ENCODE data around the gene GRIA3. TPM values are rescaled to one million over a fixed set of nuclear protein-coding genes. Genes with fewer than 3 reads are reported as not detected.
A peak's percentile ranks its signal among the peaks of the same experiment; 100 is the strongest.

Gene GRIA3
- polyA plus RNA-seq, 10 donors: 2.5 to 8.0 (median 3.2) TPM

GRCh38 chrX:123190096-123190495, 6.0 kb downstream of the GRIA3 start:
- no peak for DNase-seq

GRCh38 chrX:123193101-123193500, 9.0 kb downstream of the GRIA3 start:
- no peak for DNase-seq

- DNase-seq: no peak
Measured at GRCh38 chrX:123199338-123199737, 15.3 kb downstream of the GRIA3 start.

GRCh38 chrX:123201720-123202119, 17.6 kb downstream of the GRIA3 start:
- no peak for DNase-seq

- no peak for DNase-seq
Measured at GRCh38 chrX:123202523-123202922, 18.4 kb downstream of the GRIA3 start.

GRCh38 chrX:123203772-123204171, 19.7 kb downstream of the GRIA3 start:
- no peak for DNase-seq

GRCh38 chrX:123206176-123206575, 22.1 kb downstream of the GRIA3 start:
- DNase-seq: no peak

- no peak for DNase-seq
Measured at GRCh38 chrX:123210252-123210651, 26.2 kb downstream of the GRIA3 start.

GRCh38 chrX:123215397-123216089, 31.5 kb downstream of the GRIA3 start:
- DNase-seq: no peak

- peak in 1 of 3 donors; percentile 4 for DNase-seq
Measured at GRCh38 chrX:123217077-123217476, 33.0 kb downstream of the GRIA3 start.

- DNase-seq: no peak
Measured at GRCh38 chrX:123217728-123218127, 33.6 kb downstream of the GRIA3 start.

- DNase-seq: peak; percentile 3 to 23 (median 13)
Measured at GRCh38 chrX:123219916-123220315, 35.8 kb downstream of the GRIA3 start.

- no peak for DNase-seq
Measured at GRCh38 chrX:123222920-123223319, 38.8 kb downstream of the GRIA3 start.

- DNase-seq: no peak
Measured at GRCh38 chrX:123223409-123223808, 39.3 kb downstream of the GRIA3 start.

GRCh38 chrX:123223859-123224258, 39.8 kb downstream of the GRIA3 start:
- DNase-seq: no peak

- no peak for DNase-seq
Measured at GRCh38 chrX:123230798-123231197, 46.7 kb downstream of the GRIA3 start.

- DNase-seq: peak; percentile 13 to 17 (median 16)
Measured at GRCh38 chrX:123236859-123237258, 52.8 kb downstream of the GRIA3 start.

- DNase-seq: no peak
Measured at GRCh38 chrX:123237271-123237670, 53.2 kb downstream of the GRIA3 start.

- no peak for DNase-seq
Measured at GRCh38 chrX:123254457-123254856, 70.4 kb downstream of the GRIA3 start.

- DNase-seq: no peak
Measured at GRCh38 chrX:123256378-123256777, 72.3 kb downstream of the GRIA3 start.

- no peak for DNase-seq
Measured at GRCh38 chrX:123260920-123261418, 76.9 kb downstream of the GRIA3 start.

- no peak for DNase-seq
Measured at GRCh38 chrX:123263270-123263669, 79.2 kb downstream of the GRIA3 start.

- peak in 1 of 3 donors; percentile 4 for DNase-seq
Measured at GRCh38 chrX:123263747-123264146, 79.7 kb downstream of the GRIA3 start.

- peak in 1 of 3 donors; percentile 42 for DNase-seq
Measured at GRCh38 chrX:123267220-123267619, 83.1 kb downstream of the GRIA3 start.
